Ectodermal cell (in vitro differentiated cells): ENCODE data around the gene INTS1.

Experiments
- H3K27ac ChIP-seq: 2 replicates; pipeline ENCODE4 v1.7.0; 2013; ENCODE audit warnings: mild to moderate bottlenecking, low read depth, low read length; ENCODE audit not compliant: insufficient read depth, poor library complexity, severe bottlenecking
- H3K27me3 ChIP-seq: 2 replicates; pipeline ENCODE4 v1.7.0; 2013; ENCODE audit warnings: mild to moderate bottlenecking, low read length; ENCODE audit not compliant: insufficient read depth, control insufficient read depth, poor library complexity, severe bottlenecking
- H3K36me3 ChIP-seq: one replicate; pipeline ENCODE4 v1.7.0; 2013; ENCODE audit warnings: low read length; ENCODE audit not compliant: control insufficient read depth, insufficient read depth
- H3K4me1 ChIP-seq: one replicate; pipeline ENCODE4 v1.7.0; 2013; ENCODE audit warnings: low read length; ENCODE audit not compliant: control insufficient read depth, insufficient read depth
- H3K4me3 ChIP-seq: 2 replicates; pipeline ENCODE4 v1.7.0; 2013; ENCODE audit warnings: low read depth, low read length, control low read depth; ENCODE audit not compliant: insufficient read depth
- H3K9me3 ChIP-seq: 2 replicates; pipeline ENCODE4 v1.7.0; 2013; ENCODE audit warnings: mild to moderate bottlenecking, low read length, moderate library complexity; ENCODE audit not compliant: control insufficient read depth
- WGBS, 2 experiments: methylation state at CpG; one replicate each; pipeline ENCODE4 v1.1.7; 2013; ENCODE audit warnings: missing lambda C conversion rate in 2 of 2; 5-methylcytosine and 5-hydroxymethylcytosine counted together

INTS1 gene

DNA sequence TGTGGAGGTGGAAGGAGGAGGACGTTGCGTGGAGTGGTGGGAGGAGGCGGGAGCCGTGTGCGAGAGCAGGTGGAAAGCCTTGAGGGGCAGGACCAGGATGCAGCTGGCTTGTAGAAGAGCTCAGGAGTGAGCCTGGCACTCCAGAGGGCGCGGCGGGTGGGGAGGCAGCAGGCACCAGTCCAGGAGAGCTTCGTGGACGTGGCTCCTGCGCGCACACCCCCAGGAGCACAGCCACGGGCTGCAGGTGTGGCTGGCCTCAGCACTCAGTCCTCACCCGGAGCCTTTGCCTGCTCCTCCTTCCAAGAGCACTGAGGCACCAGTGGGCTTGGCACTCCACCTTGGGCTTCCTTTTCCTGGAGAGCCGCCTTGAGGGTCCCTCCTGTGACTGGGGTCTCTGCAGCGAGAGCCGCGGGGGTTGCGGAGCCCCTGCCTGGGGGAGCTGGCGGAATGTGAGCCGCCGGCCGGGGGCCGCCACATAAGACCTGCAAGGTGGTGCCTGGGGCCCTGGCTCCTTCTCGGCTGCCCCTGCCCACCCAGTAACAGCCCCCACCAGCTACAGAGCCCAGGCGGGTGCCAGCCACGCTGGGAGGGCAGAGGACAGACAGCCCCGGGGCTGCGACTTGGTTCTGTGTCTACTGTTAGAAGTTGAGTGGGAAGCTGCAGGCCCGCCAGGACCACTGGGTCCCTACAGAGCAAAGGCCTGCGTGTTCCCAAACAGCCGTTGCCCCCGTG lies 37.4 kb upstream of the INTS1 start:
- Histone ChIP-seq H3K27ac (no peak overlapping the region), H3K4me1 (peaks cover 15% of the 10 kb centered on the region), H3K9me3 (no peaks in the 10 kb centered on the region), H3K4me3 (no peak overlapping the region), H3K36me3 (no peaks in the 10 kb centered on the region), H3K27me3 (no peaks in the 10 kb centered on the region)
- 95 to 96% methylated on average over 33 of the region's 33 CpGs for WGBS, 2 experiments

- H3K4me1 ChIP-seq = peaks cover 22% of the 10 kb centered on the region
- no peak overlapping the region for H3K27ac ChIP-seq
- 94 to 95% methylated on average over 31 of the region's 31 CpGs for WGBS, 2 experiments
Measured at GRCh38 chr7:1540776-1541271, 36.6 kb upstream of the INTS1 start.

GRCh38 chr7:1539882-1540775 lies 35.9 kb upstream of the INTS1 start:
- H3K36me3 ChIP-seq = no peaks in the 10 kb centered on the region
- peaks cover 3% of the 10 kb centered on the region for H3K27me3 ChIP-seq
- WGBS, 2 experiments = 96 to 97% methylated on average over 73 of the region's 73 CpGs
- no peak overlapping the region for H3K4me3 ChIP-seq
- H3K4me1 ChIP-seq = peaks cover 22% of the 10 kb centered on the region
- H3K9me3 ChIP-seq = no peaks in the 10 kb centered on the region
- H3K27ac ChIP-seq = no peak overlapping the region

More at GRCh38 chr7:1540776-1541271, 36.6 kb upstream of the INTS1 start:
- Histone ChIP-seq H3K36me3 (no peaks in the 10 kb centered on the region), H3K4me3 (no peak overlapping the region), H3K27me3 (peaks cover 3% of the 10 kb centered on the region), H3K9me3 (no peaks in the 10 kb centered on the region)

DNA sequence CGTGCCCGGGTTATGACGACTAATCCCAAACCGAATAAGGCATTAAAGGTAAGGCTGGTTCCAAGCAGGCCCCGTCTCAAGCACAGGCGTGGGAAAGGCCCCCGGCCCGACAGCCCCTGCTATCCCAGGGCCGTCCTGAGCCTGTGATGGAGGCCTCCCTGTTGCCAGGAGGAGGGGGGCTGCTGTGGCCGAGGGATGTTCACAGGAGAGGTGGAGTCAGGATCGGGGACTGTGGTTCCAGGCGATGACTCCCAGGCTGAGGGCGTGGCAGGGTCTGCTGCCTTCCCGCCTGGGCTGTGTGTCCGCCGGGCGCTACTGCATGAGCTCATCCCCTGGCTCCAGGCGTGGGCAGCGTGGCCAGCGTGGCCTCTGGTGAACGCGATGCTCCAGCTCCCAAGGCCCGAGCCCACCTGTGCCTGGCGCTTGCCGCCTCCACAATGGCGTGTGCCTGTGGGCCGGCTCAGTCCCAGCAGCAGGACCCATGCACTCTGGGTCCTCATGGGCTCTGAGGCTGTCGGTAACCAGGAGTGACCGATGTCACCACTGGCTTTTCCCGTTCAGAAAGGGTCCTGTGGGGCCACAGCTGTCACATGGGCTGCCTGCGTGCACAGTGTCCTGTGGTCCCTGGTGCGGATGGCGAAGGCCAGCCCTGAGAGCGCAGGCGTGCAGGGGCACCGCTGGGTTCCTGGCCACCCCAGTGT lies 35.1 kb upstream of the INTS1 start:
- no peak overlapping the region for H3K4me3 ChIP-seq
- no peak overlapping the region for H3K27ac ChIP-seq
- H3K27me3 ChIP-seq = peaks cover 3% of the 10 kb centered on the region
- H3K36me3 ChIP-seq = no peaks in the 10 kb centered on the region
- no peaks in the 10 kb centered on the region for H3K9me3 ChIP-seq
- WGBS, 2 experiments = 92 to 93% methylated on average over 36 of the region's 36 CpGs
- peaks cover 22% of the 10 kb centered on the region for H3K4me1 ChIP-seq

GRCh38 chr7:1538544-1539180 lies 34.5 kb upstream of the INTS1 start:
- Histone ChIP-seq H3K4me1 (peaks cover 22% of the 10 kb centered on the region), H3K27me3 (peaks cover 3% of the 10 kb centered on the region)
- WGBS, 2 experiments = 90 to 92% methylated on average over 25 of the region's 25 CpGs

GRCh38 chr7:1537535-1538412 lies 33.6 kb upstream of the INTS1 start:
- Histone ChIP-seq H3K27me3 (peaks cover 12% of the 10 kb centered on the region), H3K27ac (peak overlapping the region; percentile 84), H3K4me1 (peaks cover 22% of the 10 kb centered on the region), H3K36me3 (no peaks in the 10 kb centered on the region), H3K9me3 (no peaks in the 10 kb centered on the region), H3K4me3 (no peak overlapping the region)
- 76 to 84% methylated on average over 56 of the region's 56 CpGs for WGBS, 2 experiments

More at GRCh38 chr7:1538544-1539180, 34.5 kb upstream of the INTS1 start:
- H3K4me3 ChIP-seq = no peak overlapping the region
- no peak overlapping the region for H3K27ac ChIP-seq
- no peaks in the 10 kb centered on the region for H3K36me3 ChIP-seq
- no peaks in the 10 kb centered on the region for H3K9me3 ChIP-seq

DNA sequence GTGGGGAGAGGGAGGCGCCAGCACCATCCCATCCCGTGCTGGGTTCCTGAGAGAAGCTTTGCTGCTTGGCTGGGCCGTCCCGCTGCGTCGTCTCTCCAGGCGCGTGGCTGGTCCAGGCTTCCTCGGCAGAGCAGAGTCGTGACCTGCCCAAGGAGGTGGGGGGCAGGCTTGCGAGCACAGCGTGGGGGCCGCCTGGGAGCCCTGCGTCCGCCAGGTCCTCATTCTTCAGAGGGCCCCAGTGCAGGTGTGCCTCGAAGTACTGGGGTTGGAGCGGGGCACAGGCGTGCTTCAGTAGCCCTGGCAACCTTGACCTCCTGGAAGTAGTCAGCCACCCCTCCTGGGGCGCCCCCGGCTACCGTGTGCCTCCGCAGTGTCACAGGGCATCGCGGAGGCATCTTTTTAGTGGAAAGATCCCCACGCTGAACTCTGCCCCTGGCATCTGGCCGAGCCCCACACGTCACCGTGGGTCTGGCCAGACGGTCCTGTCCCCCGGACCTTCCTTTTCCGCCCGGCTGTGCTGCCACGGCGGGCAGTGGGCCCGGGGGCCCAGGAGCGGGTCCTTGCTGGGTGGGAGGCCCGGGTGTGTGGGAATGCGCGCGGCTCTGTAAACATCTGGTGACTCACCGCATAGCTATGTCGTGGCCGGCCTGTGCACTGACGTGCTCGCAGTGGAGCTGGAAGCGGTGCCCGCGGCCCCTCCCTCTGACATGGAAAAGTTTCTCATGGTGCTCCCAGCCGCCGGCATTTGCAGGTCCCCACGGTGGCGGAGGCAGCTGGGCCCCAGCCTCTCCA lies 32.8 kb upstream of the INTS1 start:
- Histone ChIP-seq H3K27me3 (peaks cover 20% of the 10 kb centered on the region), H3K36me3 (no peaks in the 10 kb centered on the region), H3K4me3 (no peak overlapping the region), H3K9me3 (no peaks in the 10 kb centered on the region), H3K4me1 (peaks cover 30% of the 10 kb centered on the region), H3K27ac (peak overlapping the region; percentile 84)
- WGBS, 2 experiments = 27 to 34% methylated on average over 52 of the region's 52 CpGs

GRCh38 chr7:1536455-1536742 lies 32.2 kb upstream of the INTS1 start:
- WGBS, 2 experiments = 74 to 78% methylated on average over 7 of the region's 7 CpGs
- Histone ChIP-seq H3K36me3 (no peaks in the 10 kb centered on the region), H3K27me3 (peaks cover 25% of the 10 kb centered on the region), H3K4me1 (peaks cover 33% of the 10 kb centered on the region), H3K4me3 (no peak overlapping the region), H3K9me3 (no peaks in the 10 kb centered on the region), H3K27ac (no peak overlapping the region)
